Endothelial cell of umbilical vein (primary cell): ENCODE measurements around the gene DGLUCY. TPM values are rescaled to one million over a fixed set of nuclear protein-coding genes. Genes with fewer than 3 reads are reported as not detected.

Source experiments
- BruUV-seq: library from RNA; stranded (reverse); fragments of 400-500 nt; replicated peaks from 2 replicates; lab custom pipeline; 2021; lab: Mats Ljungman, UMichigan
- CTCF ChIA-PET: fragments of 300-600, 350-600 bp; sonication (Branson Sonifier 250); formaldehyde crosslinking; loops from one replicate; lab custom pipeline; 2021; ENCODE audit warnings: antibody characterized with exemption, inconsistent platforms; lab: Charles Lee
- POLR2A ChIA-PET: fragments of 300-600, 350-600 bp; sonication (Branson Sonifier 250); formaldehyde crosslinking; loops from one replicate; lab custom pipeline; 2021; ENCODE audit warnings: antibody characterized with exemption, inconsistent platforms; lab: Charles Lee
- DNase-seq: peaks from one replicate; pipeline ENCODE4 v3.0.0-alpha.2; 2011; ENCODE audit warnings: low read depth, low spot score
- FAIRE-seq: peaks from 2 replicates; lab custom pipeline; 2011; peaks lifted over from hg19 to GRCh38; lab: Jason Lieb, UNC
- H2AFZ ChIP-seq: 2 replicates; pipeline ENCODE4 v1.6.0; 2012; ENCODE audit warnings: low read depth, low read length, control low read depth, inconsistent platforms
- H3K27ac ChIP-seq: 2 replicates; pipeline ENCODE4 v1.5.1; 2011; ENCODE audit warnings: low read depth, mild to moderate bottlenecking, control low read depth, low read length, moderate library complexity; ENCODE audit not compliant: insufficient read depth
- H3K27me3 ChIP-seq, 2 experiments: 2 replicates each; pipeline versions ENCODE4 v1.6.0 to v1.6.1; 2011; ENCODE audit warnings: low read length in 2 of 2, mixed read lengths in 1 of 2; ENCODE audit not compliant: control insufficient read depth in 2 of 2, insufficient read depth in 2 of 2
- H3K36me3 ChIP-seq, 2 experiments: 2 replicates in 1 of 2; 3 replicates in 1 of 2; pipeline ENCODE4 v1.5.1; 2011; ENCODE audit warnings: low read length in 2 of 2, mild to moderate bottlenecking in 1 of 2, moderate library complexity in 1 of 2; ENCODE audit not compliant: control insufficient read depth in 2 of 2, insufficient read depth in 2 of 2; ENCODE audit errors: extremely low read depth in 1 of 2
- H3K4me1 ChIP-seq: 3 replicates; pipeline ENCODE4 v1.5.1; 2011; ENCODE audit warnings: mild to moderate bottlenecking, low read length; ENCODE audit not compliant: control insufficient read depth, insufficient read depth; ENCODE audit errors: extremely low read depth
- H3K4me2 ChIP-seq: 2 replicates; pipeline ENCODE4 v1.6.1; 2011; ENCODE audit warnings: low read length, control low read depth, mixed read lengths; ENCODE audit not compliant: insufficient read depth
- H3K4me3 ChIP-seq, 3 experiments: fragments of 200-600 bp in 1 of 3; sonication (generic), shearing (Covaris generic) in 1 of 3; replicated peaks in 1 of 3; 2 replicates each; pipeline ENCODE4 v1.5.1; 2011 to 2016; ENCODE audit warnings: control low read depth in 3 of 3, low read length in 3 of 3, mild to moderate bottlenecking in 2 of 3, inconsistent platforms in 1 of 3, low read depth in 1 of 3, moderate library complexity in 1 of 3; ENCODE audit not compliant: insufficient read depth in 1 of 3
- H3K79me2 ChIP-seq: 2 replicates; pipeline ENCODE4 v1.6.0; 2012; ENCODE audit warnings: low read length, inconsistent platforms; ENCODE audit not compliant: control insufficient read depth, insufficient read depth
- H3K9ac ChIP-seq: replicated peaks from 2 replicates; pipeline ENCODE3; 2011; ENCODE audit warnings: low read length, control low read depth; ENCODE audit not compliant: insufficient read depth; ENCODE audit errors: extremely low read depth
- H3K9me1 ChIP-seq: replicated peaks from 3 replicates; pipeline ENCODE4 v1.6.0; 2011; ENCODE audit warnings: mild to moderate bottlenecking, low read length; ENCODE audit not compliant: control insufficient read depth, insufficient read depth; ENCODE audit errors: extremely low read depth
- H3K9me3 ChIP-seq: replicated peaks from 2 replicates; pipeline ENCODE4 v1.5.1; 2012; ENCODE audit warnings: low read length, inconsistent platforms; ENCODE audit not compliant: control insufficient read depth, insufficient read depth
- H4K20me1 ChIP-seq: replicated peaks from 2 replicates; pipeline ENCODE3; 2011; ENCODE audit warnings: mild to moderate bottlenecking, low read length; ENCODE audit not compliant: control insufficient read depth, insufficient read depth; ENCODE audit errors: extremely low read depth
- CTCF ChIP-seq, 2 donors: IDR thresholded peaks; 1 replicate in 1 of 2; 2 replicates in 1 of 2; pipeline ENCODE4 v1.5.1; 2011; ENCODE audit warnings: low read length in 2 of 2, mild to moderate bottlenecking in 2 of 2, moderate library complexity in 2 of 2, control low read depth in 1 of 2, inconsistent platforms in 1 of 2, low read depth in 1 of 2; ENCODE audit not compliant: insufficient read depth in 1 of 2; ENCODE audit errors: extremely low read depth in 1 of 2
- EZH2 ChIP-seq: IDR thresholded peaks from 2 replicates; pipeline ENCODE4 v1.6.1; 2012; ENCODE audit warnings: borderline replicate concordance, low read depth, mild to moderate bottlenecking, moderate library complexity, low read length, inconsistent platforms; ENCODE audit not compliant: severe bottlenecking
- FOS ChIP-seq: IDR thresholded peaks from 2 replicates; pipeline ENCODE4 v1.6.1; 2011; ENCODE audit warnings: mild to moderate bottlenecking, low read length, moderate library complexity, borderline replicate concordance; ENCODE audit not compliant: insufficient read depth
- GATA2 ChIP-seq: IDR thresholded peaks from 2 replicates; pipeline ENCODE4 v1.7.0; 2011; ENCODE audit warnings: low read depth, mild to moderate bottlenecking, moderate library complexity, mixed read lengths, low read length; ENCODE audit not compliant: insufficient read length, insufficient read depth
- JUN ChIP-seq: IDR thresholded peaks from 2 replicates; pipeline ENCODE4 v1.6.1; 2011; ENCODE audit warnings: borderline replicate concordance, low read depth; ENCODE audit not compliant: insufficient read length, insufficient read depth
- MAX ChIP-seq: IDR thresholded peaks from 2 replicates; pipeline ENCODE4 v1.6.1; 2011; ENCODE audit not compliant: insufficient read depth, insufficient read length
- MYC ChIP-seq: IDR thresholded peaks from one replicate; pipeline ENCODE4 v1.6.1; 2011; ENCODE audit warnings: mild to moderate bottlenecking, low read depth, low read length
- POLR2A ChIP-seq: IDR thresholded peaks from 2 replicates; pipeline ENCODE4 v1.6.1; 2012; ENCODE audit warnings: low read depth, mild to moderate bottlenecking, control low read depth, low read length
- POLR2AphosphoS5 ChIP-seq: IDR thresholded peaks from 2 replicates; pipeline ENCODE4 v1.6.1; 2012; ENCODE audit warnings: low read depth, mild to moderate bottlenecking, control low read depth, low read length, moderate library complexity; ENCODE audit not compliant: insufficient read depth
- dilution Hi-C: fragments of 300-500 bp; cut with MboI; formaldehyde crosslinking; loops from one replicate; pipeline ENCODE4 v1.15.0; 2019; ENCODE audit warnings: low sequenced_read_pairs; ENCODE audit not compliant: extremely low pct_ligation_motif_present
- intact Hi-C: fragments of 100-400 bp; cut with micrococcal nuclease; formaldehyde crosslinking; loops from one replicate; pipeline ENCODE4 v1.10.0; 2022
- polyA plus RNA-seq, 4 experiments: library from polyadenylated mRNA; depleted of rRNA in 3 of 4; stranded (reverse) in 3 of 4; unstranded in 1 of 4; fragments of >200 nt; gene quantifications; 2 replicates each; pipeline versions ENCODE4 v1.2.1 to v1.2.3, GENCODE V29; 2011 to 2012; ENCODE audit warnings: missing spikeins in 1 of 4
- total RNA-seq: library from RNA; stranded (reverse); gene quantifications from 2 replicates; pipeline ENCODE4 v1.2.3, GENCODE V29; 2021

DGLUCY gene
- total and polyA plus RNA-seq, 2 donors (not counting 3 experiments of a cell fraction or from before 2014, with no cell fraction given) = 40.9 to 65.6 TPM

GRCh38 chr14:91214306-91214705 lies 100.4 kb downstream of the DGLUCY start:
- H2AFZ ChIP-seq = no peak overlapping the region
- no peak for FAIRE-seq
- BruUV-seq = no TSS peak
- H3K36me3 ChIP-seq = peaks cover 0 to 14% of the 10 kb centered on the region in 2 experiments
- H3K79me2 ChIP-seq = no peaks in the 10 kb centered on the region
- H3K4me1 ChIP-seq = no peaks in the 10 kb centered on the region
- DNase-seq = no peak
- H3K9me1 ChIP-seq = no peaks in the 10 kb centered on the region
- no peak overlapping the region for H3K4me2 ChIP-seq
- dilution Hi-C loops = no loop called here
- H4K20me1 ChIP-seq = no peaks in the 10 kb centered on the region
- intact Hi-C loops = no loop called here
- H3K9me3 ChIP-seq = no peaks in the 10 kb centered on the region
- no peak overlapping the region for H3K4me3 ChIP-seq
- CTCF ChIA-PET = no interaction called here
- H3K9ac ChIP-seq = no peak overlapping the region
- POLR2A ChIA-PET = no interaction called here
- H3K27ac ChIP-seq = no peak overlapping the region
- H3K27me3 ChIP-seq = no peaks in the 10 kb centered on the region
- TF ChIP-seq EZH2 = no peak
- no peak for TF ChIP-seq MAX
- no peak for TF ChIP-seq POLR2A
- TF ChIP-seq MYC = no peak
- TF ChIP-seq JUN = no peak
- TF ChIP-seq POLR2AphosphoS5 = no peak
- no peak for TF ChIP-seq CTCF (IDR thresholded peaks at IDR 0.05; ENCODE audit: extremely low read depth in 1 of 2, insufficient read depth in 1 of 2, low read depth in 1 of 2, low read length in 2 of 2)
- TF ChIP-seq GATA2 = no peak
- TF ChIP-seq FOS = no peak
